Astrocyte (in vitro differentiated cells and primary cell): ENCODE measurements around the gene PADI6. TPM values are rescaled to one million over a fixed set of nuclear protein-coding genes. Genes with fewer than 3 reads are reported as not detected.

Experiments
- DNase-seq: peaks from one replicate; pipeline ENCODE4 v3.0.0-alpha.2; 2010; ENCODE audit warnings: low read depth
- FAIRE-seq: peaks from 2 replicates; lab custom pipeline; 2011; peaks lifted over from hg19 to GRCh38; lab: Jason Lieb, UNC
- H2AFZ ChIP-seq: 2 replicates; pipeline ENCODE4 v1.6.0; 2012; ENCODE audit warnings: low read depth, low read length, inconsistent platforms
- H3K27ac ChIP-seq: 2 replicates; pipeline ENCODE4 v1.5.1; 2011; ENCODE audit warnings: low read depth, low read length, inconsistent platforms
- H3K27me3 ChIP-seq: 2 replicates; pipeline ENCODE4 v1.6.0; 2011; ENCODE audit warnings: low read length, inconsistent platforms; ENCODE audit not compliant: insufficient read depth
- H3K36me3 ChIP-seq: 2 replicates; pipeline ENCODE4 v1.5.1; 2011; ENCODE audit warnings: low read length, inconsistent platforms; ENCODE audit not compliant: insufficient read depth
- H3K4me1 ChIP-seq: 2 replicates; pipeline ENCODE4 v1.5.1; 2011; ENCODE audit warnings: low read length, inconsistent platforms; ENCODE audit not compliant: insufficient read depth
- H3K4me2 ChIP-seq: 2 replicates; pipeline ENCODE4 v1.6.0; 2012; ENCODE audit warnings: low read length, inconsistent platforms
- H3K4me3 ChIP-seq: 2 replicates; pipeline ENCODE4 v1.5.1; 2011; ENCODE audit warnings: low read depth, mild to moderate bottlenecking, low read length, inconsistent platforms; ENCODE audit not compliant: insufficient read depth
- H3K79me2 ChIP-seq: 2 replicates; pipeline ENCODE4 v1.6.0; 2012; ENCODE audit warnings: mild to moderate bottlenecking, low read length, inconsistent platforms; ENCODE audit not compliant: insufficient read depth
- H3K9ac ChIP-seq: 2 replicates; pipeline ENCODE4 v1.6.0; 2012; ENCODE audit warnings: mild to moderate bottlenecking, low read length, inconsistent platforms
- H3K9me3 ChIP-seq: 2 replicates; pipeline ENCODE4 v1.5.1; 2012; ENCODE audit warnings: low read depth, mild to moderate bottlenecking, low read length, inconsistent platforms; ENCODE audit not compliant: insufficient read depth
- H4K20me1 ChIP-seq: 2 replicates; pipeline ENCODE4 v1.6.0; 2012; ENCODE audit warnings: low read length, inconsistent platforms; ENCODE audit not compliant: insufficient read depth
- H3K27ac Mint-ChIP-seq: one replicate; pipeline ENCODE4 v1.8.0; 2021; ENCODE audit warnings: mild to moderate bottlenecking, mixed read lengths; ENCODE audit not compliant: unreplicated experiment
- H3K27me3 Mint-ChIP-seq: one replicate; pipeline ENCODE4 v1.8.0; 2021; ENCODE audit warnings: low read depth, mixed read lengths; ENCODE audit not compliant: unreplicated experiment
- H3K36me3 Mint-ChIP-seq: one replicate; pipeline ENCODE4 v1.8.0; 2021; ENCODE audit warnings: low read depth, mixed read lengths; ENCODE audit not compliant: unreplicated experiment
- H3K4me1 Mint-ChIP-seq: one replicate; pipeline ENCODE4 v1.8.0; 2021; ENCODE audit warnings: low read depth, mixed read lengths; ENCODE audit not compliant: unreplicated experiment
- H3K4me3 Mint-ChIP-seq: one replicate; pipeline ENCODE4 v1.8.0; 2021; ENCODE audit warnings: mild to moderate bottlenecking, moderate library complexity, mixed read lengths; ENCODE audit not compliant: unreplicated experiment
- H3K9me3 Mint-ChIP-seq: one replicate; pipeline ENCODE4 v1.8.0; 2021; ENCODE audit warnings: mild to moderate bottlenecking, mixed read lengths; ENCODE audit not compliant: unreplicated experiment
- CTCF ChIP-seq: IDR thresholded peaks from 2 replicates; pipeline ENCODE4 v1.5.1; 2011; ENCODE audit warnings: low read depth, mild to moderate bottlenecking, inconsistent platforms, low read length, moderate library complexity; ENCODE audit not compliant: insufficient read depth
- EZH2 ChIP-seq: IDR thresholded peaks from 2 replicates; pipeline ENCODE4 v1.6.1; 2012; ENCODE audit warnings: mild to moderate bottlenecking, low read length, inconsistent platforms; ENCODE audit not compliant: insufficient read depth
- total RNA-seq: library from RNA; stranded (reverse); gene quantifications from 2 replicates; pipeline ENCODE4 v1.2.1, GENCODE V29; 2021

Gene PADI6
- total RNA-seq, 1 donor from 2014 or later = not detected

DNA sequence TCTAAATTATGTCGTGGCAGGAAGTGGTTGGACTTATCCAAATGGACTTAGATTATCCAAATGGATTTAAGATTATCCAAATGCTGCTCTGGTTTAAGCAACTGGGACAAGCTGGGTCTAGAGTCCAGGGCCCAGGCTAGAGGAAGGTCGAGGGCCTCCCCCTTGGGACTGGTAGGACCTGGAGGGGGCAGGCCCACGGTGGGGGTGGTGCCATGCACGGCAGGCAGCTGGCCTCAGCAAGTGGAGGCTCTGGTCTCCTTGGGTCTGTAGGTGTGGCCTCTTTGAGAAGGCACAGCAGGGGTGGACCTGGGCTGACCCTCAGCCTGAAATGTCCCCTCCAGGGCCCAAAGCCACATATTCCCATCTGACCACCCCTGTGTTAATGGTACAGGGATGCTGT is 29.8 kb downstream of the PADI6 start:
- no peak overlapping the region for H3K4me2 ChIP-seq
- H2AFZ ChIP-seq = no peak overlapping the region
- H3K27ac Mint-ChIP-seq = no peak overlapping the region

DNA sequence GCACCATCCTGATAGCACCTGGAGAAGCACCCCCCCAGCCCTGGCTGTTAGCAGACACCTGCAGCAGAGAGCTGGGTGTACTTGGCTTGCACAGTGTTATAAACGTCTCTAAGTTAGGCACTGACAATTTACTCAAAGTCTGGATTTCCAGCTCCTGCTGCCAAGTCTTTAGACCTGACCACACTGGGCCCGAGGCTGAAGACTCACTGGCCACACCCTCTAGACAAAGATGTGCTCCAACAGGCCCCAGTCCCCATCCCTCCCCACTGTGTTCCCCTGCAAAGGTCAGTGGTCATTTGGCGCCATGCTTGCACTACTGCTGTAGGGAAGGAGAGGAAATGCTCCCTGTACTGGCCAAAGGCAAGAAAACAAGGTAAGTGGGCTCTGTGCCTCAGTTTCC is 31.1 kb downstream of the PADI6 start:
- Histone ChIP-seq H3K4me2 (no peak overlapping the region), H3K27me3 (no peaks in the 10 kb centered on the region), H3K79me2 (no peaks in the 10 kb centered on the region), H4K20me1 (peaks cover 15% of the 10 kb centered on the region), H3K27ac (no peak overlapping the region), H3K36me3 (no peaks in the 10 kb centered on the region), H2AFZ (no peak overlapping the region), H3K4me1 (no peaks in the 10 kb centered on the region), H3K4me3 (no peak overlapping the region), H3K9ac (no peak overlapping the region), H3K9me3 (no peaks in the 10 kb centered on the region)
- TF ChIP-seq CTCF = no peak
- TF ChIP-seq EZH2 = no peak
- Mint-ChIP-seq H3K27ac (no peak overlapping the region), H3K36me3 (no peaks in the 10 kb centered on the region), H3K4me3 (no peak overlapping the region), H3K27me3 (peaks cover 3% of the 10 kb centered on the region), H3K4me1 (no peaks in the 10 kb centered on the region), H3K9me3 (no peaks in the 10 kb centered on the region)
- no peak for DNase-seq
- no peak for FAIRE-seq

More for the DNA sequence above, 29.8 kb downstream of the PADI6 start:
- Histone ChIP-seq H3K9me3 (no peaks in the 10 kb centered on the region), H3K27me3 (no peaks in the 10 kb centered on the region), H3K4me3 (no peak overlapping the region), H3K4me1 (no peaks in the 10 kb centered on the region), H3K9ac (no peak overlapping the region), H4K20me1 (peaks cover 11% of the 10 kb centered on the region), H3K27ac (no peak overlapping the region), H3K36me3 (no peaks in the 10 kb centered on the region), H3K79me2 (no peaks in the 10 kb centered on the region)
- no peaks in the 10 kb centered on the region for H3K9me3 Mint-ChIP-seq
- TF ChIP-seq EZH2 = no peak
- TF ChIP-seq CTCF = no peak
- no peaks in the 10 kb centered on the region for H3K4me1 Mint-ChIP-seq
- no peak for FAIRE-seq
- no peak overlapping the region for H3K4me3 Mint-ChIP-seq
- H3K36me3 Mint-ChIP-seq = no peaks in the 10 kb centered on the region
- no peak for DNase-seq
- H3K27me3 Mint-ChIP-seq = peaks cover 6% of the 10 kb centered on the region

- Mint-ChIP-seq H3K4me3 (no peak overlapping the region), H3K27me3 (peaks cover 3% of the 10 kb centered on the region), H3K27ac (no peak overlapping the region), H3K36me3 (peaks cover 5% of the 10 kb centered on the region), H3K4me1 (no peaks in the 10 kb centered on the region), H3K9me3 (no peaks in the 10 kb centered on the region)
- Histone ChIP-seq H3K4me1 (no peaks in the 10 kb centered on the region), H3K4me3 (no peak overlapping the region), H2AFZ (no peak overlapping the region), H3K4me2 (no peak overlapping the region), H3K27me3 (no peaks in the 10 kb centered on the region), H4K20me1 (peaks cover 20% of the 10 kb centered on the region), H3K9me3 (no peaks in the 10 kb centered on the region), H3K27ac (no peak overlapping the region), H3K36me3 (peaks cover 7% of the 10 kb centered on the region), H3K9ac (no peak overlapping the region), H3K79me2 (no peaks in the 10 kb centered on the region)
- FAIRE-seq (no peak), DNase-seq (no peak)
- TF ChIP-seq EZH2 = no peak
These were observed 32.2 kb downstream of the PADI6 start for GRCh38 chr1:17404034-17404684.
